ENCODE measurements around the gene TIGD2. TPM values are rescaled to one million over a fixed set of nuclear protein-coding genes. Genes with fewer than 3 reads are reported as not detected.

The TIGD2 gene
- total and polyA plus RNA-seq, 7 donors: 1.4 to 3.3 (median 2.3) TPM

DNA sequence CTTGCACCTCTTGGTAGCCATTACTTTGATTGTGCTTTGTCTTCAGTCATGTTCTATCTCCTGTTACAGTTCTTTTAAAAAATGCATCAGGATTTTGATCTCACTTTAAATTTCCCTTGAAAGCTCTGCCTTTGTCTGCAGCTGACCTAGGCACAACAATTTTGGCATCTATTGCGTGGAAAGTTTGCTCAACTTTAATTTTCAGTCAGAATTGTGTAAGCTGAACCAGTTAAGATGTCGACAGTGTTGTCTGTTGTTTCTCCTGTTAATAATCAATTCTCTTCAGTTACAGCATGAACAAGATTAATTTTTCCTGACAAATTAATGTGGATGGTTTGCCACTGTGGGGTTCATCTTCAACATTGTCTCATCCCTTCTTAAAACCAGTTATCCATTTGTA, 34.9 kb downstream of the TIGD2 start:
- H3K4me1 ChIP-seq: no peaks in the 10 kb centered on the region
- 96 to 99% methylated on average over 2 of the region's 2 CpGs for WGBS, 2 donors
- no peak for DNase-seq
- H3K36me3 ChIP-seq: no peaks in the 10 kb centered on the region
- no peaks in the 10 kb centered on the region for H3K9me3 ChIP-seq
- intact Hi-C loops (cut with DNase I): no loop called here
- H3K27ac ChIP-seq: no peak overlapping the region
- H3K27me3 ChIP-seq: no peaks in the 10 kb centered on the region
- no peak overlapping the region for H3K4me3 ChIP-seq
- TF ChIP-seq EP300 (IDR thresholded peaks at IDR 0.05): no peak
- TF ChIP-seq, protein P1, sequence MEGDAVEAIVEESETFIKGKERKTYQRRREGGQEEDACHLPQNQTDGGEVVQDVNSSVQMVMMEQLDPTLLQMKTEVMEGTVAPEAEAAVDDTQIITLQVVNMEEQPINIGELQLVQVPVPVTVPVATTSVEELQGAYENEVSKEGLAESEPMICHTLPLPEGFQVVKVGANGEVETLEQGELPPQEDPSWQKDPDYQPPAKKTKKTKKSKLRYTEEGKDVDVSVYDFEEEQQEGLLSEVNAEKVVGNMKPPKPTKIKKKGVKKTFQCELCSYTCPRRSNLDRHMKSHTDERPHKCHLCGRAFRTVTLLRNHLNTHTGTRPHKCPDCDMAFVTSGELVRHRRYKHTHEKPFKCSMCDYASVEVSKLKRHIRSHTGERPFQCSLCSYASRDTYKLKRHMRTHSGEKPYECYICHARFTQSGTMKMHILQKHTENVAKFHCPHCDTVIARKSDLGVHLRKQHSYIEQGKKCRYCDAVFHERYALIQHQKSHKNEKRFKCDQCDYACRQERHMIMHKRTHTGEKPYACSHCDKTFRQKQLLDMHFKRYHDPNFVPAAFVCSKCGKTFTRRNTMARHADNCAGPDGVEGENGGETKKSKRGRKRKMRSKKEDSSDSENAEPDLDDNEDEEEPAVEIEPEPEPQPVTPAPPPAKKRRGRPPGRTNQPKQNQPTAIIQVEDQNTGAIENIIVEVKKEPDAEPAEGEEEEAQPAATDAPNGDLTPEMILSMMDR (IDR thresholded peaks at IDR 0.05): no peak
- no peak for TF ChIP-seq POLR2AphosphoS5 (IDR thresholded peaks at IDR 0.05)
- TF ChIP-seq POLR2A (IDR thresholded peaks at IDR 0.05): no peak

DNA sequence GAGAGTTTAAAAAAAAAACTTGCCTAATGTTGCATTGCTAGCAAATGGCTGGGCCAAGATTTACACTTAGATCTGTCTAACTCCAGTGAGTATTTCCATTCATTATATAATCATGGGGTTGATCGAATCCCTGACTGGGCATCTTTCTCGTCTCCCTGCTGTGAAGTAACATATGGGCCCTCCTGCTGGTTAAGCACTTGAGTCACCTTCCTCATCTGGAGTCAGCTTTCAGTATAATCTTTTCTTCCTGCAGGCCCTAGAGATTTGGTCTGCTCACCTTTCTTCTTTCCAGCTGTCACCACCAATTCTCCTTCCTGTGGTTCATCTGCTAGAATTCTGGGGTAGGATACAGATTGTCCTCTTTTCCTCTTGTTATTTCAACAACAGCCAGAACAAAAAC, 41.6 kb downstream of the TIGD2 start:
- no peaks in the 10 kb centered on the region for H3K9me3 ChIP-seq
- 82 to 91% methylated on average over 2 of the region's 2 CpGs for WGBS, 2 donors
- TF ChIP-seq EP300 (IDR thresholded peaks at IDR 0.05): no peak
- TF ChIP-seq POLR2A (IDR thresholded peaks at IDR 0.05): no peak
- TF ChIP-seq POLR2AphosphoS5 (IDR thresholded peaks at IDR 0.05): no peak
- TF ChIP-seq, protein P1 (IDR thresholded peaks at IDR 0.05): no peak
- H3K4me3 ChIP-seq: no peak overlapping the region
- no peaks in the 10 kb centered on the region for H3K36me3 ChIP-seq
- no peaks in the 10 kb centered on the region for H3K4me1 ChIP-seq
- intact Hi-C loops (cut with DNase I): no loop called here
- H3K27me3 ChIP-seq: no peaks in the 10 kb centered on the region
- H3K27ac ChIP-seq: no peak overlapping the region
- no peak for DNase-seq

DNA sequence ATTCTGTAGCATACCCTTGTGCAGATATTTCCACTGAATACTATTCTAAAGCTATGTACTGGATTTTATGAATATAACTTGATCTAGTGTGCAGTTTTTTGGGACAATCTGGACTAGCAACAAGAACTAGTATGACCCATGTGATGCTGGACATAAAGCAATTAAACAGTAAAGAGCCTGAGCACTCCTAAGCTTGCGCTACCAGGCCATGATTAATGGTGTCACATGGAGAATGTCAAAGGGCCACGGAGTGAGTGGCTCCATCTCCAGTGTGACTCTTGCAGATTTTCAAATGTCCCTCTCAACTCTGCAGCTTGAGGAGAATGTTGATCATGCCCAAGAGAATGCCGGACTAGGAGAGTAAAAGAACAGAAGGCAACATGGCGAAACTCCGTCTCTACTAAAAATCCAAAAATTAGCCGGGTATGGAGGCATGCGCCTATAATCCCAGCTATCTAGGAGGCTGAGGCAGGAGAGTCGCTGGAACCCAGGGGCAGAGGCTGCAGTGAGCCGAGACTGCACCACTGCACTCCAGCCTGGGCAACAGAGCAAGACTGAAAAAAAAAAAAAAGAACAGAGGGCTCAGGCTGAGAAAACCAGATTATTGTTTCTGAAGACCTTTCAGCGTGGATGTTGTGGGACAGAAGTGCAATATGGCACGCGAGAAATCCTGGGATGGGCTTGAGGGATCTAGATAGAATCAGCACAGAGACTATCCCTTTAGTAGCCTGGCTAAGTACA, 45.0 kb downstream of the TIGD2 start:
- H3K4me3 ChIP-seq: no peak overlapping the region
- no peak for DNase-seq
- H3K27ac ChIP-seq: no peak overlapping the region
- intact Hi-C loops (cut with DNase I): no loop called here
- H3K36me3 ChIP-seq: no peaks in the 10 kb centered on the region
- no peaks in the 10 kb centered on the region for H3K9me3 ChIP-seq
- H3K27me3 ChIP-seq: no peaks in the 10 kb centered on the region
- no peaks in the 10 kb centered on the region for H3K4me1 ChIP-seq
- 94 to 96% methylated on average over 12 of the region's 12 CpGs for WGBS, 2 donors
- TF ChIP-seq, protein P1 (IDR thresholded peaks at IDR 0.05): no peak
- TF ChIP-seq POLR2A (IDR thresholded peaks at IDR 0.05) (no peak), POLR2AphosphoS5 (IDR thresholded peaks at IDR 0.05) (no peak)

DNA sequence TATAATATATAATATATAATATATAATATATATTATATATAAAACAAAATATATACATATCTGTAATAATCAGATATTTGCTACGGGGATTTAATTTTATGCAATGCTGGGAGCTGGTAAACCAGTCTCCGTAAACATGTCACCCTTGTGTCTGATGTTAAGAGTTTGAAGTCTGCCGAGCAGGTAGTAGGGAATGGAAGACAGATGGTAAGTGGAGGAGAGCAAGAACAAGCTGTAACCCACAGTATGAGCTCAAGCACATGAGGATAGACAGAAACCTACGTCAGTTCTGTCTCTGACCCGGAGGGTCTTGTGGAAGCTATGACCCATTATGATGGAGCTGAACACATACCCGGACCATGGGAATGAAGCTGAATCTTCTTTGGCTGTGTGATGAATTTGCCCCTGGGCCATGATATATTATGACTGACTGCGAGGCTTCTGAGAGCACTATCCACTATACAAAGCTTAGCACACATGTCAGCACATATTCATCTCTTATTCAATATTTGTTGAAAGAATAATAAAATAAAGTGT, 46.2 kb downstream of the TIGD2 start:
- H3K27me3 ChIP-seq: no peaks in the 10 kb centered on the region
- no peaks in the 10 kb centered on the region for H3K9me3 ChIP-seq
- no peaks in the 10 kb centered on the region for H3K4me1 ChIP-seq
- DNase-seq: no peak
- no peak overlapping the region for H3K4me3 ChIP-seq
- 84 to 86% methylated on average over 7 of the region's 7 CpGs for WGBS, 2 donors
- no peak for TF ChIP-seq EP300 (IDR thresholded peaks at IDR 0.05)
- TF ChIP-seq, protein P1 (IDR thresholded peaks at IDR 0.05): no peak
- TF ChIP-seq POLR2AphosphoS5 (IDR thresholded peaks at IDR 0.05): no peak
- no peak for TF ChIP-seq POLR2A (IDR thresholded peaks at IDR 0.05)
- H3K36me3 ChIP-seq: no peaks in the 10 kb centered on the region
- intact Hi-C loops (cut with DNase I): no loop called here
- H3K27ac ChIP-seq: no peak overlapping the region
